ENCODE results near the gene SLX4IP. TPM values are rescaled to one million over a fixed set of nuclear protein-coding genes. Genes with fewer than 3 reads are reported as not detected.

Gene SLX4IP
- total RNA-seq, 1 experiment from 2014 or later: 11.1 TPM

- DNase-seq (ENCODE audit: low read depth, low spot score) (no peak), ATAC-seq (no peak)
- H3K27me3 ChIP-seq (ENCODE audit: insufficient read depth, low read length): no peaks in the 10 kb centered on the region
- RAD21 ChIA-PET (ENCODE audit: low non-redundant PET in 1 of 2, low total read pairs in 2 of 2, uncharacterized antibody in 2 of 2, unreplicated experiment in 2 of 2): no interaction called here
- no peaks in the 10 kb centered on the region for H3K9me2 ChIP-seq (ENCODE audit: insufficient read depth)
- POLR2A ChIA-PET: no interaction called here
- no peak overlapping the region for H3K4me3 ChIP-seq (replicated peaks in 1 of 2; ENCODE audit: low read depth in 1 of 2, low read length in 2 of 2)
- no peaks in the 10 kb centered on the region for H3K9me3 ChIP-seq (ENCODE audit: control insufficient read depth in 1 of 2, insufficient read depth in 1 of 2, low read depth in 1 of 2, low read length in 2 of 2)
- BruUV-seq (replicated peaks): no TSS peak
- no peak overlapping the region for H2AFZ ChIP-seq (ENCODE audit: low read depth, low read length, poor library complexity, severe bottlenecking)
- no peaks in the 10 kb centered on the region for H3K36me3 ChIP-seq (ENCODE audit: control insufficient read depth in 1 of 2, insufficient read depth in 2 of 2, low read length in 2 of 2)
- no peak overlapping the region for H3K4me2 ChIP-seq (ENCODE audit: low read length)
- CTCF ChIA-PET: no interaction called here
- H3K4me1 ChIP-seq (ENCODE audit: control insufficient read depth in 1 of 2, insufficient read depth in 2 of 2, low read length in 2 of 2): peaks cover 13 to 18% of the 10 kb centered on the region in 2 experiments
- intact Hi-C loops (cut with micrococcal nuclease): no loop called here
- no peak overlapping the region for H3K27ac ChIP-seq (ENCODE audit: low read depth, low read length)
- no peak for TF ChIP-seq REST (IDR thresholded peaks at IDR 0.05; ENCODE audit: low read depth)
- TF ChIP-seq CBX3 (IDR thresholded peaks at IDR 0.05; ENCODE audit: low read depth): no peak
- no peak for TF ChIP-seq CEBPB (IDR thresholded peaks at IDR 0.05; ENCODE audit: low read depth)
- no peak for TF ChIP-seq MAX (IDR thresholded peaks at IDR 0.05)
- no peak for TF ChIP-seq ATF3 (IDR thresholded peaks at IDR 0.05)
- no peak for TF ChIP-seq JUND (IDR thresholded peaks at IDR 0.05)
- no peak for TF ChIP-seq YY1 (IDR thresholded peaks at IDR 0.05; ENCODE audit: extremely low read depth, insufficient replicate concordance, low read depth, low read length)
- TF ChIP-seq SIN3A (IDR thresholded peaks at IDR 0.05; ENCODE audit: low read depth): no peak
- no peak for TF ChIP-seq SRF (IDR thresholded peaks at IDR 0.05; ENCODE audit: low read depth)
- TF ChIP-seq EZH2 (IDR thresholded peaks at IDR 0.05): no peak
- no peak for TF ChIP-seq ZNF274 (IDR thresholded peaks at IDR 0.05; ENCODE audit: low read depth, low read length)
- no peak for TF ChIP-seq CTCF (IDR thresholded peaks at IDR 0.05 in 2 of 3, conservative IDR thresholded peaks at IDR 0.05 in 1 of 3; ENCODE audit: borderline replicate concordance in 1 of 3, insufficient read depth in 1 of 3, low read depth in 2 of 3, low read length in 2 of 3)
- TF ChIP-seq EGR1 (IDR thresholded peaks at IDR 0.05; ENCODE audit: low read depth): no peak
- TF ChIP-seq FOSL1 (IDR thresholded peaks at IDR 0.05; ENCODE audit: low read depth): no peak
- TF ChIP-seq ELF1 (IDR thresholded peaks at IDR 0.05; ENCODE audit: borderline replicate concordance, low read depth): no peak
- no peak for TF ChIP-seq POLR2A (IDR thresholded peaks at IDR 0.05; ENCODE audit: borderline replicate concordance, extremely low read depth, insufficient read depth, insufficient read length)
- no peak for TF ChIP-seq POLR2AphosphoS5 (IDR thresholded peaks at IDR 0.05; ENCODE audit: low read depth, low read length)
- no peak for TF ChIP-seq RAD21 (IDR thresholded peaks at IDR 0.05; ENCODE audit: low read depth)
- no peak for TF ChIP-seq ZBTB33 (IDR thresholded peaks at IDR 0.05; ENCODE audit: extremely low read depth, insufficient replicate concordance, low read length)
- H3K9ac ChIP-seq (ENCODE audit: low read length): no peak overlapping the region
- no peaks in the 10 kb centered on the region for H4K20me1 ChIP-seq (ENCODE audit: insufficient read depth)
- H3K79me2 ChIP-seq (ENCODE audit: insufficient read depth, low read length): no peaks in the 10 kb centered on the region
These were observed 96.7 kb downstream of the SLX4IP start for GRCh38 chr20:10531848-10532247.

Data from HCT116 (cell line).